ENCODE results near the gene NPNT. TPM values are rescaled to one million over a fixed set of nuclear protein-coding genes. Genes with fewer than 3 reads are reported as not detected.

The NPNT gene
- total and polyA plus RNA-seq, 2 donors = 13.0 to 50.6 TPM

DNA sequence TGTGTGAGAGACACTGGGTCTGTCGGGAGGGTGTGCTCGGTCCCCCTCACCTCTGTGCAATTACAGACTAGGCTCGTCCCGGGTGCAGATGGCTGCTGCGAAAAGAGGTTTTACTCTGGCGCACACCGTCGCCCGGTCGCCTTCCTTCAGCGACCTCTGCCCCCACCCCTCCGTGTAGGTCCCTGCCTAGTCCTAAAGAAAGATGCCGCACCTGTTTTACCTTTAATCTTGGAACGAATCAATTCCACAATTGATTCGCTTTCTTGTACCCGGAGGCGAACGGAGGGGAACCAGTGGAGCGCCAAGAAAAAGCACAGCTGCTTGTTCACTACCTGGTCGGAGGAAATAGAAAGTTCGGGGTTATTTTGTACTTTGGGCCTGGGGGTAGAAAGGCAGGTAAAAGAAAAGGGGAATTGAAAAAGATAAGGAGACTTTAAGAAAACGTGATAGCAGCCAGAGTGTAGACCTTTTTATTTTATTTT, 1.2 kb downstream of the NPNT start:
- H3K27ac ChIP-seq (ENCODE audit: low read depth) = no peak overlapping the region
- peak overlapping the region; percentile 56 for H3K4me3 ChIP-seq (ENCODE audit: low read depth, low read length)
- no peaks in the 10 kb centered on the region for H3K4me1 ChIP-seq (ENCODE audit: insufficient read depth)
- no peak for DNase-seq (ENCODE audit: extremely low spot score)
- 13% methylated on average over 22 of the region's 22 CpGs for WGBS
- no peaks in the 10 kb centered on the region for H3K36me3 ChIP-seq (ENCODE audit: insufficient read depth)

DNA sequence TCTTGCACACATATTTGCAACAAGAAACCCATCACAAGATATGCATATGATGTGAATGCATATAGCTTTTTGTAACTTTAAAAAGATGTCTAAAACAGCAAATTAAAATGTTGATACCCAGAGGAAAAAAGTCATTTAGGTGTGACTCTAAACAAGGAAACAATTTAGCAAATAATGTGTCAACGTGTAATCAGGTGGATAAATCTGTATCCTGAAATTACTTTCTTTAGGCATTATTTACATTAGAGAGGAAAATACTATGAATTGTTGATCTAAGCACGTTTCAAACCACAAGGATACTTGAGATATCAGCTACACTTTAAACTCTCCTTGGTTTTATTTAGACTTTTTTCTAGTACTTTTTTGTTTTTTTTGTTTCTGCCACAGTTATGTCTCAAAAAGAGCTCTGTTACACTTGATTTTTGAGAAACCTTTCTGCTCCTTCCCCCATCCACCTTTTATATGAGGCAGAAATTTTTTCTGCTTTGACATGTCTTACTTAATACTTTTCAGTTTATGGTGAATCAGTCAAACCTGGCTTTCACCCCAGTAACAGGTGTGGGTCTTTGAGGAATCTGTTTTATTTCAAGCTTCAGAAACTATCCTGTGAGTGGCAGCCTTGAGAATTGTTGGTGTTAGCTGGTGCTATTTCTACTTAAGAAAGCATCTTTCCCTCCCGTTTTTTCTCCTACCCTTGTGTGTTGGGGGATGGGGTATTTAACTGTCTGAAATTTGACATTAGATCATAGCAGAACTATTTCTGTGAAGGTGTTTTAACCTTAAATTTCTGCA, 1.9 kb downstream of the NPNT start:
- no peak overlapping the region for H3K27ac ChIP-seq (ENCODE audit: low read depth)
- DNase-seq (ENCODE audit: extremely low spot score) = no peak
- H3K36me3 ChIP-seq (ENCODE audit: insufficient read depth) = no peaks in the 10 kb centered on the region
- H3K4me1 ChIP-seq (ENCODE audit: insufficient read depth) = no peaks in the 10 kb centered on the region
- 53% methylated on average over 3 of the region's 3 CpGs for WGBS
- no peak overlapping the region for H3K4me3 ChIP-seq (ENCODE audit: low read depth, low read length)

DNA sequence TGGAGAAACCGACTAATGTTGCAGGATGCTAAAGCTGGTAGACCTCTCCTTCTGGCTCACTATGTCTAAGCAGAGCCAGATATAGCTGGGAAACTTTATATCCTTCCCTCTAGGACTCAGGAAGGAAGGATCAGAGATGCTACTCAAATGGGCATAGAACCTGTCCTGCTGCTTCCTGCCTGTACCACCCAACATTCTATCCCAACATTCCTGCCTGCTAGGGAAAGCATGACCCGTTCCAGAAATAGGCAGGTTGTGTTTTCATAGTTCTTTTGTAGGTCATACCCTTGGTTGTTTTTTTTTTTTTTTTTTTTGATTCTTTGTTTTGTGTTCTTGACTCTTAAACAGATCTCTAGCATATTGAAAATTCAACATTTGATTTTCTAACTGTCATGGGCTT, 5.3 kb downstream of the NPNT start:
- Histone ChIP-seq H3K4me3 (ENCODE audit: low read depth, low read length) (no peak overlapping the region), H3K36me3 (ENCODE audit: insufficient read depth) (no peaks in the 10 kb centered on the region), H3K27ac (ENCODE audit: low read depth) (no peak overlapping the region), H3K4me1 (ENCODE audit: insufficient read depth) (no peaks in the 10 kb centered on the region)
- WGBS = 67% methylated on average over 2 of the region's 2 CpGs
- no peak for DNase-seq (ENCODE audit: extremely low spot score)

DNA sequence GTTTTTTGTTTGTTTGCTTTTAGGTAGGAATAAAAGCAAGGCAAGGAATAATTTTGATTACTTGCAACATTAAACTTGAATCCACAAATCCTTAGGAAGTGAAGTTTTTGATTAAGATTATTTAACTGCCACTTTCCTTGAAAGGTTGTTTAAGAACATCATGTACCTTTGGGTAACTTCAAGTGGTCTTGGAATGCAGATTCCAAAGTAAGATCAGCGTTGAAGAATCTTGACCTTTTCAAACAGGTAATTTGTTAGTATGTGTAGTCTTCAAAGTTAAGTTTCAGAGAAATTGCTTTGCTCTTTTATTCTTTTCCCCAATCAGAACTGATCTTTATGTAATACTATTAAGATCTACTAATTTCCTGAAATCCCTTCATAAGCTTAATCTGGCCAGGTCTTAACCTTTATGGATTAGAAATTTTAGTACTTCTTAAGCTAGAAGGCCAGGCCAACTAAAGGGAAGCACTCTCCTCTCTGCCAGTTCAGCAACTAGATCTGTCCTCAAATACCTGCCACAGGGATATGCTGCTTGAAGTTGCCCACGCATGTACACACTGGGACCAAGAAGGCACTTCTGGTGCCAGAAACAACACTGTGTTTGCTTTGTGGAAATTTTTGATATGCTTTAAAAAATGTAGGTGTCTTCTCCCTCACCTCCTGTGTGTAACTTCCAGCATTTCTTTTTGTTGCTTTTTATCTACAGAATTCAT, 7.4 kb downstream of the NPNT start:
- no peak for DNase-seq (ENCODE audit: extremely low spot score)
- Histone ChIP-seq H3K4me3 (ENCODE audit: low read depth, low read length) (no peak overlapping the region), H3K4me1 (ENCODE audit: insufficient read depth) (no peaks in the 10 kb centered on the region), H3K36me3 (ENCODE audit: insufficient read depth) (no peaks in the 10 kb centered on the region), H3K27ac (ENCODE audit: low read depth) (no peak overlapping the region)
- 90% methylated on average over 2 of the region's 2 CpGs for WGBS

DNA sequence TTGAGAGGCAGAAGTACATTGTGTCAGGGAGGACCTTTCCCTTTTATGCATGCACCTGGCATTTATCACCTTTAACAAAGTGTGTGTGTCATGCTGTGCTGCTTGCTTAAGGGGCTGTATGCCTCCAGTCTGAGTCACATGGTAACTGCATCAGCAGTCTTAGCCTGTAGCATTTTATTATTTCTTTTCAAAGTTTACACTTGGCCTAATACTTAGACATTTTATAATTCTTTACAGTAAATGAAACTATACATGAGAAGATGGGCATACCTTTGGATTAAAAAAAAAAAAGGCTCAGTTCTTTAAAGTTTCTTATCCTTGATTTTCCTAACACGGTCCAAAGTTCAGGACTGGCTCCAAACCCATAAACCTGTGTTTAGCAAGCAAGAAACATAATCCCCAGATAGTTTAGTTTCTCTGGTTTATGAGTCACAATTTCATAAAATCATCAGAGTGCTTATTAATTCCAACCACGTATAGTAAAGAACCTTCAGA, 14.6 kb downstream of the NPNT start:
- Histone ChIP-seq H3K4me3 (ENCODE audit: low read depth, low read length) (no peak overlapping the region), H3K36me3 (ENCODE audit: insufficient read depth) (no peaks in the 10 kb centered on the region), H3K27ac (ENCODE audit: low read depth) (no peak overlapping the region), H3K4me1 (ENCODE audit: insufficient read depth) (no peaks in the 10 kb centered on the region)
- 19% methylated on average over 2 of the region's 2 CpGs for WGBS
- no peak for DNase-seq (ENCODE audit: extremely low spot score)

DNA sequence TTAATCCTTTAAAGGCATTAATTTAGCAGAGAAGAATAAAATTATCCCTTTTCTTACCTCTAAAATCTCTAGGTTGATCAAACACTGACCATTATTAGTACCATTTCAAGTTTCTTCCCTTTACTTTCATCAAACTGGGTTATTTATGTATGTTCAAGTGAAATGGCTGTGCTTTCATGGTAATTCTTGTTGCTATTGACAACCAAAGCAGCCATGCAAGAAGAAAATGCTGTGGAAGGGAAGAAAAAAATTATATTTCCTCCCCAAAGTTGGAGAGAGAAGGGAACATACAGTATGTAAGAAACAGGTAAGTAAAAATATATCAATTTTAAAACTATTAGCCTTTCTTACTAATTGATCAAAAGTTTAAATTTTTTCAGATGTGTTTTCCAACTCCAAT, 16.2 kb downstream of the NPNT start:
- Histone ChIP-seq H3K36me3 (ENCODE audit: insufficient read depth) (no peaks in the 10 kb centered on the region), H3K4me3 (ENCODE audit: low read depth, low read length) (no peak overlapping the region), H3K4me1 (ENCODE audit: insufficient read depth) (no peaks in the 10 kb centered on the region), H3K27ac (ENCODE audit: low read depth) (no peak overlapping the region)
- no peak for DNase-seq (ENCODE audit: extremely low spot score)

DNA sequence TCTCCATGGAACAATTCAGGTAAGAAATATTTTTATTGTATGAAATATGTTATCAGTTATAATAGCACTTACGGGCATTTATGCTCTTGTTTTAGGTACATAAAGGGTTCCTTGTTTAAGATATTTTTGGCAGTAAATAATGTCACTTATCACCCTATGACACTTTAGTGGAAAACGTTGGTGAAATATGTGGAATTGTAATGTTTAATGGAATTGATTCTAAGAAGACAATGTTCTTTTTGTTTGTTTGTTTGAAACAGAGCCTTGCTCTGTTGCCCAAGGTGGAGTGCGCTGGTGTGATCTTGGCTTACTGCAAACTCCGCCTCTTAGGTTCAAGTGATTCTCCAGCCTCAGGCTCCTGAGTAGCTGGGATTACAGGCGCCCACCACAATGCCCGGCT, 17.4 kb downstream of the NPNT start:
- Histone ChIP-seq H3K4me3 (ENCODE audit: low read depth, low read length) (no peak overlapping the region), H3K27ac (ENCODE audit: low read depth) (no peak overlapping the region)
- WGBS = 91% methylated on average over 6 of the region's 6 CpGs

DNA sequence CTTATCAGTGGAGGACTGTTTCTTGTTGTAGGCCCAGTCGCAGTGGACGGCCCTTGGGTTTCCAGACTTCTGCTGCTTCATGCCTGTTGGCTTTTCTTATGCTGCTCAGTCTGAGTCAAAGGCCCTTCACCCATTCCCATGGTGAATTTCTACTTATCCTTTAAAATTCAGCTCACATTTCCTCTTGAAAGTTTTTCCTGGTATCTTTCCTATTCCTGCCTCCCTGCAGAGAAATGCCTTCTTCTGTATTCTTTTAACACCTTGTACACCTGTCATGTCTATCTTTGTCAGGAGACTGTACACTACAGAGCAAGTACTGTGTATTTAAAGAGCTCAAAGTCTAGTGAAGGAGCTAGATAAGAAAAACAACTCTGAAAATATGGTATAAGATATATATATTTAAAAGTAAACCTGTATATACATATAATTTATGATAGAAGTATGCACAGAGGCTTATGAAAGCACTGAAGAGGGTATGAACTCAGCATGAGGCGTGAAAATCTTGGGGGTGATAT, 22.0 kb downstream of the NPNT start:
- Histone ChIP-seq H3K4me1 (ENCODE audit: insufficient read depth) (no peaks in the 10 kb centered on the region), H3K36me3 (ENCODE audit: insufficient read depth) (no peaks in the 10 kb centered on the region), H3K4me3 (ENCODE audit: low read depth, low read length) (no peak overlapping the region), H3K27ac (ENCODE audit: low read depth) (no peak overlapping the region)
- DNase-seq (ENCODE audit: extremely low spot score) = no peak
- 92% methylated on average over 3 of the region's 3 CpGs for WGBS

More for the DNA sequence above, 17.4 kb downstream of the NPNT start:
- Histone ChIP-seq H3K36me3 (ENCODE audit: insufficient read depth) (no peaks in the 10 kb centered on the region), H3K4me1 (ENCODE audit: insufficient read depth) (no peaks in the 10 kb centered on the region)
- DNase-seq (ENCODE audit: extremely low spot score) = no peak

DNA sequence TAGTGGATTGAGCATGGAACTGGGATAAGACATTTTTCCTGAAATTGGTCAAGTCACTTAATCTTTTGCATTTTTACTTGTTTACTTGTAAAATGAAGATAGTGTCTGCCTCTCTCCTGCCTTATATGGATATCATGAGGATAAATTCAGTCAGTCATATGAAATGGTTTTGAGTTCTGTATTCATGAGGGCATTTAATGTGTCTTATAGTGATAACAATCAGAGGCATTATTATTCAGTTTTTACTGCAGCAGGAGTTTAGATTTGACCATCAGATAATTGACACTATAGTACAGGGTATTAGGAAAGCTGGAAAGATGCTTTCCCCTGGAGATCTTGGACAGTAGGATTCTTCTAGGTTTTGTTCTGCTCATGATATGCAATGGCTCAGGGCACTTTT, 26.0 kb downstream of the NPNT start:
- DNase-seq (ENCODE audit: extremely low spot score) = no peak
- no peak overlapping the region for H3K4me3 ChIP-seq (ENCODE audit: low read depth, low read length)
- no peak overlapping the region for H3K27ac ChIP-seq (ENCODE audit: low read depth)
- no peaks in the 10 kb centered on the region for H3K4me1 ChIP-seq (ENCODE audit: insufficient read depth)
- H3K36me3 ChIP-seq (ENCODE audit: insufficient read depth) = no peaks in the 10 kb centered on the region

DNA sequence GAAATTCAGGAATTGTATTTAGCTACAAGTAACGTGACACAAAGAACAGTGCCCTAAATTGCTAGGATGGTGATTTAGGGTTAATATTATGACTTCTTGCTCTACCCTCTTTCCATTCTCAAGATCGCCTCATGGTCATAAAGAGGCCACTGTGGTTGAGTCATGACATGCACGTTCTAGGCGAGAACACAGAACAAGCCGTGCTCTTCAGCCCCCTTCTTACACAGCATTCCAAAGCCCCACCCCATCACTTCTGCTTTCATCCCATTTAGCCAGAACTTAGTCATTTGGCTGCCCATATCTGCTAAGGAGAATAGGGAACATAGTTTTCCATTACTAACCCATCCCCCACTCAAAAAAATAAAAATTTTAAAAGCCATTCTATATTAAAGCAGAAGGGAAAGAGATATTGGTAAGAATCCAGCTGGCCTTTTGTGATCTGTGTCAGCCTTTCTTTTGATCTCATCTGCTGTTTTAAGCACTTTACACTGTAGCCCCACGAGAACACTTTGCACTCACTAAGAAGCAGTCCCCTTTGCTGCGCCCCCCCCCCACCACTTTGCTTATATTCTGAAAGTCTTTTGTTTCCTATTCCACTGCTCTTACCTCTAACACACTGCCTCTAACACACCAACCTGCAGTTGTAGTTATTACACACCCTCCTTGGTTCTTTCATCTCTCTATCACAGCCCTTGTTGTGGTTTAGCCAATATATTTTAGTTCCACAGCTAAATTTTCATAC, 28.4 kb downstream of the NPNT start:
- Histone ChIP-seq H3K4me1 (ENCODE audit: insufficient read depth) (no peaks in the 10 kb centered on the region), H3K4me3 (ENCODE audit: low read depth, low read length) (no peak overlapping the region)

DNA sequence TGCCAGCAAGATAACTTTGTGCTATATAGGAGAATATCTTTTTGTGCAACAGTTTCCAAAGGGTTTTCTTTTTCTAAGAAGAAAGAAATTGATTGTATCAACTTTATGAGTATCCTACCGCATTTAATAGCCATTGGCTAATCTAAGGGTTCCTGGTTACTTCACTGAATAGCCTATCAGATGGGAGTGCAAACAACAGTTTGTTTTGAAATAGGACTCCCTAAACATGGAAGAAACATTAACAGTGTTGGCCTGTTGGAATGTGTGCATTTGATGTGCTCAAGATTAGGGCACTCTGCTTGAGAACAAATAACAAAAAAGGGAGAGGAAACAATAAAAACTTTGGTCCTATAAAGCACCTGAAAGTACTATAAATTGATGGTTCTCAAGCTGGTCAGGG, 29.1 kb downstream of the NPNT start:
- Histone ChIP-seq H3K4me1 (ENCODE audit: insufficient read depth) (no peaks in the 10 kb centered on the region), H3K27ac (ENCODE audit: low read depth) (no peak overlapping the region), H3K4me3 (ENCODE audit: low read depth, low read length) (no peak overlapping the region), H3K36me3 (ENCODE audit: insufficient read depth) (no peaks in the 10 kb centered on the region)
- DNase-seq (ENCODE audit: extremely low spot score) = no peak
- WGBS = 58% methylated on average over 1 of the region's 1 CpG

More for the DNA sequence above, 28.4 kb downstream of the NPNT start:
- no peak overlapping the region for H3K27ac ChIP-seq (ENCODE audit: low read depth)
- DNase-seq (ENCODE audit: extremely low spot score) = no peak
- WGBS = 63% methylated on average over 7 of the region's 7 CpGs
- H3K36me3 ChIP-seq (ENCODE audit: insufficient read depth) = no peaks in the 10 kb centered on the region

DNA sequence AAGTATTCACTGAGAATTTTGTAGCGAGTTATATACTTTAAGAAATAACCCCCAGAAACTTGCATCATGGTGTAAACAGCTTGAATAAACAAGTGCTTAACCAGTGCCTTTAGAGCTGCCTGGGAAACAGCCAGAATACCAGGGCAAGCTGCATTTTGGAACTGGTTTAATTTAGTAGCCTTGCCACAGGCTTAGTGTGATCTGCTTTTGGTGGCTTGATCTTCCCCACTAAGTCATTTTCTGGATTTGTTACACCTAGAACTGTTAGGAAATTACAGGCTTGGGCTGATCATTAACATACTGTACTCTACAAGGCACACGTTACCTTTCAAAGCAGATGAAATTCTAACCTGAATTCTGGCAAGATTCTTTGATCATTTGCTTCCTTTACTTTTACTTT, 35.4 kb downstream of the NPNT start:
- no peak overlapping the region for H3K4me3 ChIP-seq (ENCODE audit: low read depth, low read length)
- H3K27ac ChIP-seq (ENCODE audit: low read depth) = no peak overlapping the region
- 66% methylated on average over 2 of the region's 2 CpGs for WGBS
- no peaks in the 10 kb centered on the region for H3K36me3 ChIP-seq (ENCODE audit: insufficient read depth)
- no peaks in the 10 kb centered on the region for H3K4me1 ChIP-seq (ENCODE audit: insufficient read depth)
- DNase-seq (ENCODE audit: extremely low spot score) = no peak

DNA sequence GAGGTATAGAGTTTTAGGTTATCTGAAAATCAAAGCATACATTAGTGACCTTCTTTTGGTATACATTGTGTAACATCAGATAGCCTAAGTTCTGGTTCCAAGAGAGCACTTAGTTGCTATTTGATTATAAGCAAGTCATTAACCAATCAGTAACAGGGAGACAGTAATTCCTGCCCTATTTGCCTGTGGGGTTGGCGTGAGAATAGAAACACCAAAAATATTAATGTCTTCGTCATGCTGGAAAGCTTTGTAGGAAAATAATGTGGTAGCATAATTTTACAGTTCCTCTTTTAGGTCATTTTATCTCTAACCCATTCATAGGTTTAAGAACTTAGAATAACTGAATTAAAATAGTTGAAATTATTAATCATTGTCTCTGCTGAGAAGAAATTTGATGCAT, 37.8 kb downstream of the NPNT start:
- Histone ChIP-seq H3K4me3 (ENCODE audit: low read depth, low read length) (no peak overlapping the region), H3K36me3 (ENCODE audit: insufficient read depth) (no peaks in the 10 kb centered on the region), H3K27ac (ENCODE audit: low read depth) (no peak overlapping the region), H3K4me1 (ENCODE audit: insufficient read depth) (no peaks in the 10 kb centered on the region)
- 93% methylated on average over 2 of the region's 2 CpGs for WGBS
- no peak for DNase-seq (ENCODE audit: extremely low spot score)

Measured in urinary bladder (tissue), 4 donors.